ELR (cell line): ENCODE results near the gene MAGI2.
"Not testable (repeated sequence)": the region's sequence is repeated elsewhere in the genome, so short reads cannot be mapped to it uniquely, and the experiment has no call there.

ENCODE experiments used
- DNase-seq: peaks from one replicate; pipeline ENCODE4 v3.0.0-alpha.2; 2015; ENCODE audit warnings: low read depth

The MAGI2 gene

GRCh38 chr7:78033410-78033809 is 1420.1 kb downstream of the MAGI2 start:
- DNase-seq, result no peak

DNA sequence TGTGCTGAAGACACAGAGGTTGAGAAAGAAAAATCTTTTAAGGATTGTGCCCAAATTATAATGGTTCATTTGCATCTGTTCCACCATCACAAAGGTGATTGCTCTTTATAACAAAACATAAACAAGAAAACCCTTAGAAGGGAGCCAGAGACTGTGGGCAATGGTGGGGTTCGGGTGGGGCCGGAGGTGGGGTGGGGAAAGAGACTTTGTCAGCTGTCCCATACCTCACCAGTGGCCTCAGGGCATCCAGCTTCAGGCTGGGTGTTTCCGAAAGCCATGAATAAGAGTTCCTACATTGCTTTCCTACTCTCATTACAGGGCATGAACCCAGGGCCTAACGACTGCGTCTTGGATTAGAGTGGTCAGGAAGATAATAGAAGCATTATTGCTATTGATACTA is 1427.0 kb downstream of the MAGI2 start:
- no peak for DNase-seq

DNA sequence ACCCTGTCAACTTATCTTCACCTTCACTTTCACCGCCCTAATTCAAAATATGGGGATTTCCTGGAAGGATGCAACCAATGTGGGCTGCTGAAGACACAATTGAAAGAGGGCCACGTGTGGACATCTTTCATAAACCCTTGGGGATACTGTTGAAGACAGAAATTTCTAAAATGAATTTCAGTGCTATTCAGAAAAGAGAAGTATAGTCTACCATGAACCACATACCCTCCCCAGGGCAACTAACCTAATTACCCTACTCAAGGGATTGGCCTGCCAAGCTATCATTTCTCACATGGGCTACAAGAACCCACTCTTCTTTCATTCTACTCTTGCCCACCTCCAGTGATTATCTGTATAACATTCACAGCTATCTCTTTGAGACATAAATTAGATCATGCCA is 1428.9 kb downstream of the MAGI2 start:
- no peak for DNase-seq

- no peak for DNase-seq
These were observed 1430.3 kb downstream of the MAGI2 start for GRCh38 chr7:78023191-78023590.

DNA sequence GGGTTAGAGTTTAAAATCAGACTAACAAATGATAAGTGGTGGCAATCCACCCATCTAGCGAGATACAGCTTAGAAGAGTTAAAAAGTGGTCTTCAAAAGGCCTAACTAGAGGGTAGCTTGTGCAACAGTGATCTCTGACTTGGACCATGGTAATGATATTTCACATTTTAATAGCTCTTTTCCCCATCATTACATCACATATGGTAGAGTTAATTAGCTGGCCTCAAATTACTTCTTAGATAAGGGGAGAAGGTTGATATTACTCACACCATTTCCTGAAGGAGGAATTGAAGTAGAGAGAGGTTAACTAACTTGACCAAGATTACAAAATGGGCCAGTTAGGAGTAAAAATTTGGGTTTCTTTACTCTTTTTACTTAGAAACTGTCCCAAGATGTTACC is 1431.3 kb downstream of the MAGI2 start:
- no peak for DNase-seq

DNA sequence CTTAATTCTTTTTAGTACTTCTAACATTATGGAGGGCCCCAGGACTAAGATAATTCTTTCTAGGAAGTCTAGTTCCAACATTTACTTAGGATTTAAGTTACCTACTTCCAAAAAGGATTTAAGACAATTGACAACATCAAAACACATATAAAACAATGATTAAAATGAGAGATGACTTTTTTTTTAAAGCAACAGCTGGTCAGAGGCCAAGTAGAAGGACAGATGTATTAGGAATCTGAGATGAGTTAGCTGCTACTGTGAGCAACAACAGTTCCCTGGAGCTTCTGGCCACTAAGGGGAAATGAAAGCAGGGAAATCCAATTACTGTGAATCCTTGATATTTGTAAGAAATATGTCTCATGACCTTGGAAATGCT is 1432.6 kb downstream of the MAGI2 start:
- peak; percentile 2 for DNase-seq

DNA sequence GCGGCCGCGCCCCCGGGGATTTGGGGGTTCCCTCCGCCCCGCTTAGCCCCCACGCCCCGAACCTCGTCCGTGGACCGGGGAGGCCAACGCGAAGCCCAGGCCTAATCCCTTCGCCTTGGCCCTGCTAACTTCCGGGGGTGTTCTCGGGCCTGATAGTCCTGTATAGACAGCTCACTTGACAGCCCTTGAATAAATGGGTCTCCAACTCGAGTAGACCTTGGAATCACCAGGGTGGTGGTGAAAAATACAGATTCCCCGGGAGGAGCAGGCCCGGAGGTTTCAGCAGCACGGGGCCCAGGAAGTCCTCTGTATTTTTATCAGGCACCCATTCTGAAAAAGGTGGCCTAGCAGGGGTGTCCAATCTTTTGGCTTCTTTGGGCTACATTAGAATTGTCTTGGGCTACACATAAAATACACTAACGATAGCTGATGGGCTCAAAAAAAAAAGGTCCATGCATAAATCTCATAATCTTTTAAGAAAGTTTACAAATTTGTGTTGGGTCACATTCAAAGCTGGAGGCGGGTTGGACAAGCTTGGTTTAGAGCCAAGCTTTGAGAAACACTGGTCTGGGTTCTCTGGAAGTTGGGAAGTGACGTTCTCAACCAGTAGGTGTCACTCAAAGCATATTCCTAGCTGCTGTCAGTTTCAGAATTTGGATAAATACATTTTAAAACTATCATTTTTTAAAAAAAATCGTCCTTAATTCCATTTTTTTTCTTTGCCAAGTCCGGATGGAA is 1433.2 kb downstream of the MAGI2 start:
- peak; percentile 80 for DNase-seq

- DNase-seq, result peak; percentile 87
These were observed 1433.9 kb downstream of the MAGI2 start for GRCh38 chr7:78019447-78020135.

DNA sequence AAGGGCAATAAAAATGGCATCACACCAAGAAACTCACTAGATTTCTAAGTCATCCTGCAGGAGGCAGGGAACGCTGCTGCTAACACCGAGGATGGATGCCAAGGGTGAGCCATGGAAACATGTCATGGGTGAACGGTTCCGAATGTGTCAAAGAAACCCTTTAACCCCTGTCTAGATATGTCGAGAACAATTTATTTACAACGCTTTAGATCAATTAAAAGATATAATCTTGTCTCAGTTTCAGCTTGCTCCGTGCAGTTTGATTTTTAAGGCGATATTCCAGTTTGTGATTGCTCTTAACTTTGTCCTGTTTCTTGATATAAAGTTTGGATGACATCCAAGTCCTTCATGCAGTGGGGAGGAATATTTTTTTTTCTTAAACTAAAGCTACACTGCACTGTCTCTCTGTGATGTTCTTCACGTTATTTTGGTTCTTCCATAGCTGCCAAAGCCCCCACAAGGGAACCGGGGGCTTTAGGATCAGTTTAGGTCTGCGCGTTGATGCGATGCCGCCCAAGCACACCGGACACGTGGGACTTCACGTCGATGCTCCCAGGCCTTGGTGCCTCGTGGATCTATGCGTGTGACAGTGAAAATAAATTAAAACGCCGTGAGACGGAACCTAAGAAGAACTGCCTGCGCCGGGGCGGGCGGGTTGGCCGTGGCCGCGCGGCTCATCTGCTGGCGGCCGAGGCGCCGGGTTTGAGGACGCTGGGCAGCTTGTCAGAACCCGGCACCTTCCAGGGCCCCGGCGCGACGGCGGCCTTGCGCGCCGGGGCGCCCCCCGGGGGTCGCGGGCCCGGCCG is 1434.6 kb downstream of the MAGI2 start:
- peak; percentile 42 for DNase-seq

DNA sequence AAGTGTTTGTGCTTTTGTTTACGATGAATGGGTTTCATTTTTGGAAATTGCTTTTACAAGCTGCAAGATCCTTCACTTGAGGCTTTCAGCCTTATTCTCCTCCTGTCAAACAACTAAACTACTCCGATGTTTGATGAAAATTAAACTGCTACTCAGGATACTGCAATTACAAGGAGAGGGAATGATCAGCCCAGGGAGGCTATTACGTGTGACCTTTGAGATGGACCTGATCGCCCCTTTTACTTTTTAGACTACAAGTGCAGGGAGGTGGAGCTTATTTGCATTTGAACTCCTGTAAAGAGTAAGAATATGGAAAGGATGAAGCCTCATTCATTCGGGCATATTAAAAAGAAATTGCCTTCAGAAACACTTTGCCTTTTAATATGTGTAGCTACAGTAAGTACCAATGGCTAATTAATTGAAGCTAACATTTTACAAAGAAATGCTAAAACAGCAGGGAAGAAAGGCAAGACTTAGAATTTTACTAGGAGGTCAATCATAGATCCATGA is 1435.8 kb downstream of the MAGI2 start:
- no peak for DNase-seq

GRCh38 chr7:78015574-78016260 is 1437.8 kb downstream of the MAGI2 start:
- no peak for DNase-seq

DNA sequence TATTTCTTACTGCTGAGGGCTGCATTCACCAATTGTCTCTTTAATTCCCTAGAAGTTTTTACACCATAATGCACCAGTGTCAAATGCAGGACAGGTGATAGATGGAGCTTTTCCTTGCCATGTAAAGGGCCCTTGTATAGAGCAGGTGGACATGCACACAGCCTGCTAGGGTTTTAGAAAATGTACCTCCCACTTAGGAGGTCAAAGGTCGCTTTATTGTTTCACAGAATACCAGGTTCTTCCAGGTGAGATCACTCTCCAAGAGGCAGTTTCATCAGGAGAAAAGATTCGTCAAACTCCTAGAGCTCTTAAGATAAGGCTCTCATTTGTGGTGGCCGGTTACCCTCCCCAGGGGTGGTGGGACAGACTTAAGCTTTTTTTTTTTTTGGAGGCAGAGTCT is 1439.1 kb downstream of the MAGI2 start:
- no peak for DNase-seq

DNA sequence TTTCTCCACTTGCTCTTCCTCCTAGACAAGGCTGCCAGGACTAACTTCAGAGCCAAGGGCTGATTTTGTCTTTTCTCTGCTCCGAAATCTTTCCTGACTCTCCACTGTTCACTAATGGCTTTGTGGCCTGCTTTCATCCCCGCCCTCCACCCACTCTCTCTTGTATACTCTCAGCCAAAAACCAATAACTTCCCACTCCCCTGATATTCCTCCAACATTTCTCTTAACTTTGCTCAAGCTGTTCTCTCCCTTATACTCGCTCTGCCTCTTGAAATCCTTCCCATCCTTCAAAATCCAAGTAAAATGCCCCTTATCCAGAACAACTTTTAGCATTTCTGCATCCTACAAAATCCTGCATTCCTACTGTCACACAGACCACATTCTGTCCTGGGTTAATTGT is 1440.1 kb downstream of the MAGI2 start:
- DNase-seq, result no peak

- DNase-seq, result no peak
These were observed 1441.8 kb downstream of the MAGI2 start for GRCh38 chr7:78011642-78012041.

GRCh38 chr7:78007231-78007630 is 1446.2 kb downstream of the MAGI2 start:
- DNase-seq, result no peak

DNA sequence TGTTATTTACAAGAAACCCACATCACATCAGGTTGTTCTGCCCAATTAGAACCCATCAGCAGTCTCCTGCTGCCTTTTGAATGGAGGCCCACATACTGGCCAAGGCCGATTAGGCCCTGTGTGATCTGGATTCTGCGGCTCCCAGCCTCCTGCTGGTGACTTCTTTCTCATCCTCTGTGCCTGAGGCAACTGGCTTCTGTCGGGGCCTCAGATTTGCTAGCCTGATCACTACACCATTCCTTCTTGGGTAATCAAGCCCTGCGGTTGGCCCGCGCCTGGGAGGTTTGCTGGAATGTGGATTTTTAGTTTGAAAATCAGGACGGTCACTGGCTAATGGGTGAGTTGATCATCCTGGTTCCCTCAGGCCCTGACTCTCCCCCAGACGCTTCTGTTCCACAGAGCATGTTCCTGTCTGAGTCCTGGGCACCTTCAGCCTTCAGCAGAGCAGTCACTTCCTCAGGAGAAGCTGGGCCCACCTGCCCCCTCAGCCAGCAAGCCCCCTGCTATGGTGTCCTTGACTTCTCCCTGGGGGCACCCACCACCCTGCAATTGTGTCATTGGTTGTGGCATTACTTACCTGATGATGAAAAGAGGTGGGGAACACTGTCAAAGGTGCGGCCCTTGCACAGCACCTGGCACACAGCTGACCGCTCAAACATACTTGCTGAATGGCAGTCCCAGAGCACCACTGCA is 1447.3 kb downstream of the MAGI2 start:
- DNase-seq, result no peak

DNA sequence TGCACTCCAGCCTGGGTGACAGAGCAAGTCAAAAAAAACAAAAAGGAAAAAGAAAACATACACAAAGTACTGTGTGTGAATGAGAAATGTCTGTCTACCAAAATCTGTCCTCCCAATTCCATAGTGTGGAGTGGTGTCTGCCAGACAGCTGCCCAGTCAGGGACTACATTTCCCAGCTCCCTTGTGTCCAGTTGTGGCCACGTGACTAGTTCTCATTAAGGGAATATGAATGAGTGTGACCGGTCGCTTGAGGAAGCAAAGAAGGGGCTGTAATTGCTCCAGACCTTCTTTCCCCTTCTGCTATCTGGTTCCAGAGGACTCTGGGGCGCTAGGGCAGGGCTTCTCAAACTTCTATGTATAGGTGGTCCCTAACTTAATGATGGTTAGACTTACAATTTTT is 1450.8 kb downstream of the MAGI2 start:
- DNase-seq, result no peak

GRCh38 chr7:78002021-78002420 is 1451.4 kb downstream of the MAGI2 start:
- DNase-seq, result no peak

- not testable (repeated sequence) for DNase-seq
These were observed 1454.3 kb downstream of the MAGI2 start for GRCh38 chr7:77999168-77999567.

DNA sequence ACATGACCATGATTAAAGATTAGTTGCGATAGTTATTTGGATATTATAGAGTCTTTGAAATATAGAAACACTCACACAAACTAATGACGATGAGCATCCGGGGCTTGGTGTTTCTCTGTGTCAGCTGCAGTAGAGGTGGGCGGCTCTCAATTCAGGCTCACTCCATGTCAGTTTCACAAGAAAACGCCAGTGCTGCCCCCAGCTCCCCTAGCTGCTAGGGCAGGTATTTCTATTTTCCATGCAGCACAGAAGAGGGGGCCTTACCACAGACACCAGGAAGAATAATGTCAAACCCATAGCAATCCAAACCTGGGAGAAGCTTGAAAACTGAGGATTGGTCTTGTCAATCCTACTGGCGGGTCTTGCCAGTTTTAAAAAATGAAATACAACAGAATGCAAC is 1457.8 kb downstream of the MAGI2 start:
- DNase-seq, result peak; percentile 28

GRCh38 chr7:77993838-77994237 is 1459.6 kb downstream of the MAGI2 start:
- DNase-seq, result no peak

DNA sequence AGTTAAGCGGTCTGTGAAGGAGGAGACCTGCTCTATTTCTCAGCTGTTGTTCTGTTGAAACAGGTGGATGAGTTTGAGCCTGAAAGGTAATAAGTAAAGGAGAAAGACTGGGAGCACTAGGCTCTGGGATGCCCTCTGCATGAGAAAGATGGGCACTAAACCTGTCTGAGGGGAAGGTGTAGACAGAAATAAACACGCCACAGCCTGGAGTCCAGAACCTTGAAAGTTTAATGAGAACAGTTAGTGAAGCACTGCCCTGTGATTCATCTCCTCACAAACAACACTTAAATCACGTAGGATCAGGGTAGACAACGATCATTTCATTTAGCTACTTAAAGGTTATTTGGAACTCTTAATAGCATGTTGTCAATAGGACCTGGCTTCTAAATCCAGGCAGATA is 1461.8 kb downstream of the MAGI2 start:
- DNase-seq, result no peak
